GM18909 (cell line): ENCODE measurements around the gene RAB6B.

Source experiments
- ATAC-seq: cut with Tn5 transposase; IDR thresholded peaks from one replicate; pipeline ENCODE4 v1.9.1; 2021; ENCODE audit warnings: mild to moderate bottlenecking; ENCODE audit not compliant: unreplicated experiment, poor library complexity

Gene RAB6B

GRCh38 chr3:133897547-133897946 lies 1.9 kb upstream of the RAB6B start:
- ATAC-seq: no peak

GRCh38 chr3:133896002-133896761 lies 500 bp upstream of the RAB6B start:
- no peak for ATAC-seq

GRCh38 chr3:133894353-133895207 lies 1.1 kb downstream of the RAB6B start:
- no peak for ATAC-seq

- ATAC-seq: no peak
Observed at GRCh38 chr3:133893683-133894352, 1.9 kb downstream of the RAB6B start.

- ATAC-seq: no peak
Observed at GRCh38 chr3:133892541-133893231, 3.0 kb downstream of the RAB6B start.

GRCh38 chr3:133891662-133892378 lies 3.9 kb downstream of the RAB6B start:
- ATAC-seq: no peak

- no peak for ATAC-seq
Observed at GRCh38 chr3:133890972-133891644, 4.6 kb downstream of the RAB6B start.

GRCh38 chr3:133890037-133890436 lies 5.6 kb downstream of the RAB6B start:
- no peak for ATAC-seq

- ATAC-seq: no peak
Observed at GRCh38 chr3:133888726-133889340, 6.8 kb downstream of the RAB6B start.

- ATAC-seq: no peak
Observed at GRCh38 chr3:133887803-133888703, 7.6 kb downstream of the RAB6B start.

GRCh38 chr3:133887074-133887802 lies 8.4 kb downstream of the RAB6B start:
- no peak for ATAC-seq

- ATAC-seq: no peak
Observed at GRCh38 chr3:133886031-133886722, 9.5 kb downstream of the RAB6B start.

- ATAC-seq: no peak
Observed at GRCh38 chr3:133884887-133885711, 10.6 kb downstream of the RAB6B start.

GRCh38 chr3:133884054-133884886 lies 11.4 kb downstream of the RAB6B start:
- ATAC-seq: no peak

- ATAC-seq: no peak
Observed at GRCh38 chr3:133883641-133884040, 12.0 kb downstream of the RAB6B start.
